Gastrocnemius medialis (tissue), 4 donors: ENCODE measurements around the gene TRPC4. TPM values are rescaled to one million over a fixed set of nuclear protein-coding genes. Genes with fewer than 3 reads are reported as not detected.
"Not testable (repeated sequence)": the region's sequence is repeated elsewhere in the genome, so short reads cannot be mapped to it uniquely, and the experiment has no call there.

Experiments used
- ATAC-seq, 2 donors: fragments of 150-250 bp; one replicate each; pipeline ENCODE4 v1.9.1; 2016
- DNase-seq, 2 donors: peaks; one replicate each; pipeline ENCODE4 v3.0.0-alpha.2; 2019
- H3K27ac ChIP-seq, 4 donors: fragments of 200-600 bp; sonication (generic); 1 replicate in 1 of 4; 2 replicates in 3 of 4; pipeline ENCODE4 v1.5.1; 2016 to 2018; ENCODE audit warnings: mild to moderate bottlenecking in 2 of 4, moderate library complexity in 1 of 4
- H3K27me3 ChIP-seq, 3 donors: fragments of 200-600 bp; sonication (generic) in 2 of 3; 1 replicate in 1 of 3; 2 replicates in 2 of 3; pipeline versions ENCODE4 v1.5.1 to v1.6.0; 2016 to 2019; ENCODE audit warnings: mild to moderate bottlenecking in 1 of 3, moderate library complexity in 1 of 3
- H3K36me3 ChIP-seq, 2 donors: fragments of 200-600 bp; sonication (generic) in 1 of 2; one replicate each; pipeline ENCODE4 v1.5.1; 2017 to 2018
- H3K4me1 ChIP-seq, 2 donors: fragments of 200-600 bp; sonication (generic) in 1 of 2; one replicate each; pipeline ENCODE4 v1.5.1; 2016 to 2017; ENCODE audit warnings: mild to moderate bottlenecking in 2 of 2
- H3K4me3 ChIP-seq, 4 donors: fragments of 200-600 bp; sonication (generic) in 3 of 4; 1 replicate in 1 of 4; 2 replicates in 3 of 4; pipeline ENCODE4 v1.5.1; 2016 to 2019; ENCODE audit warnings: mild to moderate bottlenecking in 2 of 4
- H3K9me3 ChIP-seq, 3 donors: fragments of 200-600 bp; sonication (generic) in 2 of 3; 1 replicate in 1 of 3; 2 replicates in 2 of 3; pipeline ENCODE4 v1.5.1; 2016 to 2019
- CTCF ChIP-seq, 5 experiments: fragments of 450-650 bp in 3 of 5; fragments of 200-600 bp in 2 of 5; sonication (generic) in 2 of 5; IDR thresholded peaks in 4 of 5; conservative IDR thresholded peaks in 1 of 5; 1 replicate in 4 of 5; 2 replicates in 1 of 5; pipeline ENCODE4 v1.5.1; 2016 to 2019; ENCODE audit warnings: antibody characterized with exemption in 5 of 5, mild to moderate bottlenecking in 3 of 5, moderate library complexity in 3 of 5
- POLR2A ChIP-seq, 2 donors: fragments of 450-650 bp; IDR thresholded peaks; one replicate each; pipeline ENCODE4 v1.6.1; 2017; ENCODE audit warnings: antibody characterized with exemption in 2 of 2, mild to moderate bottlenecking in 2 of 2, moderate library complexity in 2 of 2
- in situ Hi-C, 4 donors: fragments of 200-750 bp; cut with MboI; loops; one replicate each; pipeline versions ENCODE4 v1.15.0 to v1.8.0; 2017; ENCODE audit warnings: low sequenced_read_pairs in 4 of 4
- intact Hi-C: fragments of 100-400 bp; cut with DNase I; formaldehyde crosslinking; loops from one replicate; pipeline ENCODE4 v1.15.1; 2023; ENCODE audit warnings: low total_unique reads
- total RNA-seq, 4 donors: library from RNA; depleted of rRNA; stranded (reverse); fragments of >200 nt; gene quantifications; one replicate each; pipeline versions ENCODE4 v1.1.0 to v1.2.3, GENCODE V29; 2016

The TRPC4 gene
- total RNA-seq, 4 donors from 2014 or later, result 0.20 to 0.75 (median 0.27) TPM; not detected in 1

DNA sequence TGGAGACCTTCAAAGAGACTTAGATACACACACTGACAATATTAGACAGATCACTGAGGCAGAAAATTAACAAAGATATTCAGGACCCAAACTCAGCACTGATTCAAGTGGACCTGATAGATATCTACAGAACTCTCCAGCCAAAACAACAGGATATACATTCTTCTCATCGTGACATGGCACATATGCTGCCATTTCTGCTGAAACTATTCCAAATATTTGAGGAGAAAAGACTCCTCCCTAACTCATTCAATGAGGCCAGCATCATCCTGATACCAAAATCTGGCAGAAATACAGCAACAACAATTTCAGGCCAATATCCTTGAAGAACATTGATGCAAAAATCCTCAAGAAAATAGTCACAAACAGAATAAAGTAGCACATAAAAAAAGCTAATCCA, 53.3 kb downstream of the TRPC4 start:
- H3K9me3 ChIP-seq, result no peaks in the 10 kb centered on the region
- H3K4me3 ChIP-seq, result no peak overlapping the region
- ATAC-seq (no peak), DNase-seq (no peak)
- H3K27me3 ChIP-seq, result no peaks in the 10 kb centered on the region
- no peak for TF ChIP-seq CTCF (IDR thresholded peaks at IDR 0.05 in 4 of 5, conservative IDR thresholded peaks at IDR 0.05 in 1 of 5)
- TF ChIP-seq POLR2A (IDR thresholded peaks at IDR 0.05), result no peak
- H3K4me1 ChIP-seq, result no peaks in the 10 kb centered on the region
- intact Hi-C loops, result no loop called here
- in situ Hi-C loops, result no loop called here
- no peak overlapping the region for H3K27ac ChIP-seq
- no peaks in the 10 kb centered on the region for H3K36me3 ChIP-seq

GRCh38 chr13:37811441-37811840, 58.1 kb downstream of the TRPC4 start:
- Histone ChIP-seq H3K4me1 (no peaks in the 10 kb centered on the region), H3K36me3 (no peaks in the 10 kb centered on the region), H3K27me3 (no peaks in the 10 kb centered on the region), H3K27ac (no peak overlapping the region), H3K4me3 (no peak overlapping the region), H3K9me3 (no peaks in the 10 kb centered on the region)
- ATAC-seq (no peak), DNase-seq (no peak)
- intact Hi-C loops (no loop called here), in situ Hi-C loops (no loop called here)
- TF ChIP-seq POLR2A (IDR thresholded peaks at IDR 0.05) (no peak), CTCF (IDR thresholded peaks at IDR 0.05 in 4 of 5, conservative IDR thresholded peaks at IDR 0.05 in 1 of 5) (no peak)

DNA sequence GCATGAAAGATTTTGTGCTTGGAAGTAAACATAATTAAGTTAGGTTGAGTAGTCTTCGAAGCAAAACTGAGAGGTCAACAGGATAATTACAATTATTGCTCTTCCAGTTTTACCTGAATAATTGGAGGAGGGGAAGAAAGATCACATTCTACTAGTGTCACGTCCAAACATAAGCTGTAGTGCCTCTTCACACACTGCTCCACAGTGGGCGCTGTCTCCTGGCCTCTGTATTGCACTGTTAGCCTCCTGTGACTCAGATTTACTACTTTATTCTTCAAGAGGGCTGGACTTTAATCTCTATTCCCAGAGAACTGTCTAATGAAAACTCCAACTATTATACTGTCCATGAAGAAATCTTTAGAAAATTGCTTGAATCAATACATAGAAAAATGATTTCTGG, 62.9 kb downstream of the TRPC4 start:
- H3K36me3 ChIP-seq, result no peaks in the 10 kb centered on the region
- DNase-seq, result no peak
- in situ Hi-C loops (no loop called here), intact Hi-C loops (no loop called here)
- TF ChIP-seq POLR2A (IDR thresholded peaks at IDR 0.05), result no peak
- no peak for TF ChIP-seq CTCF (IDR thresholded peaks at IDR 0.05 in 4 of 5, conservative IDR thresholded peaks at IDR 0.05 in 1 of 5)
- no peak overlapping the region for H3K27ac ChIP-seq
- no peaks in the 10 kb centered on the region for H3K4me1 ChIP-seq
- no peak for ATAC-seq
- no peak overlapping the region for H3K4me3 ChIP-seq
- H3K9me3 ChIP-seq, result no peaks in the 10 kb centered on the region
- no peaks in the 10 kb centered on the region for H3K27me3 ChIP-seq

DNA sequence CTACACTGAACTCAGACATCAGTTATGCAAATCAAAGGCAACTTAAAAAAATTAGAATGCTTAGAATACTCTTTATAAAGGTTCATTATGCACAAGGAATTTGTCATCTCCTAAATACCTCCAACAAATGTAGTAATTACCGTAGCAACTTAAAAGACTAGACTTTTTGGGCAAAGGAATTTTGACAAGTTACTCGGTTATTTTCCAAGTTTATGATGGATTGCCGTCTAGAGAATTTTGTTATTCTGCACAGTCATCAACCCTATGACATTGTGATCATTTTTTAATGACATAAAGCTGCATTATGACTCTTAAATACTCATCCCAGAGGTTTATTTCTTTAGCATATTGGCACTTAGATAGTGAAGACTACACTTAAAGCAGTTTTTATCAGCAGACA, 71.9 kb downstream of the TRPC4 start:
- Histone ChIP-seq H3K9me3 (no peaks in the 10 kb centered on the region), H3K36me3 (no peaks in the 10 kb centered on the region), H3K27ac (no peak overlapping the region), H3K4me3 (no peak overlapping the region), H3K27me3 (no peaks in the 10 kb centered on the region), H3K4me1 (no peaks in the 10 kb centered on the region)
- no peak for DNase-seq
- intact Hi-C loops, result no loop called here
- no peak for ATAC-seq
- TF ChIP-seq POLR2A (IDR thresholded peaks at IDR 0.05) (no peak), CTCF (IDR thresholded peaks at IDR 0.05 in 4 of 5, conservative IDR thresholded peaks at IDR 0.05 in 1 of 5) (no peak)
- in situ Hi-C loops, result no loop called here

DNA sequence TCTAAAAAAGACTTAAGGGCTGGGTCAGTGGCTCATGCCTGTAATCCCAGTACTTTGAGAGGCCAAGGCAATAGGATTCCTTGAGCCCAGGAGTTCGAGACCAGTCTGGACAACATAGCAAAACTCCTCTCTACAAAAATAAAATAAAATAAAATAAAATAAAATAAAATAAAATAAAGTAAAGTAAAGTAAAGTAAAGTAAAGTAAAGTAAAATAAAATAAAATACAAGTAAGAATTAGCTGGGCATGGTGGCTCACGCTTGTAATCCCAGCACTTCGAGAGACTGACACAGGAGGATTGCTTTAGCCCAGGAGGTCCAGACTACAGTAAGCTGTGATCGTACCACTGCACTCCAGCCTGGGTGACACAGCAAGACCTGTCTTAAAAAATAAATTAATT, 72.8 kb downstream of the TRPC4 start:
- H3K36me3 ChIP-seq, H3K27me3 ChIP-seq, H3K4me3 ChIP-seq, H3K27ac ChIP-seq, ATAC-seq, in situ Hi-C loops, H3K4me1 ChIP-seq, DNase-seq, intact Hi-C loops, H3K9me3 ChIP-seq: not testable (repeated sequence)
